Panc1 (cell line): ENCODE data around the gene PPP1R8. TPM values are rescaled to one million over a fixed set of nuclear protein-coding genes. Genes with fewer than 3 reads are reported as not detected.

ENCODE experiments used
- ATAC-seq: fragments of 200-7000 bp; cut with Tn5 transposase; 2 replicates; pipeline ENCODE4 v1.9.1; 2020; ENCODE audit warnings: mild to moderate bottlenecking, moderate library complexity
- BruUV-seq: library from RNA; stranded (reverse); fragments of 400-500 nt; replicated peaks from 2 replicates; lab custom pipeline; 2021; lab: Mats Ljungman, UMichigan
- CTCF ChIA-PET: fragments of 300-600 bp; sonication (Branson Sonifier 250); formaldehyde crosslinking; loops from one replicate; lab custom pipeline; 2022; ENCODE audit warnings: antibody characterized with exemption; lab: Charles Lee
- POLR2A ChIA-PET: fragments of 300-600 bp; sonication (Branson Sonifier 250); formaldehyde crosslinking; loops from one replicate; lab custom pipeline; 2022; ENCODE audit warnings: antibody characterized with exemption; lab: Charles Lee
- DNase-seq: peaks from one replicate; pipeline ENCODE4 v3.0.0-alpha.2; 2010; ENCODE audit warnings: low read depth, low spot score
- H3K27ac ChIP-seq: 2 replicates; pipeline ENCODE4 v1.5.1; 2011; ENCODE audit warnings: mild to moderate bottlenecking, low read length, inconsistent platforms
- H3K27me3 ChIP-seq: fragments of 200-500 bp; sonication (Bioruptor generic); 2 replicates; pipeline ENCODE4 v1.6.0; 2014; ENCODE audit warnings: low read length, inconsistent platforms; ENCODE audit not compliant: control insufficient read depth, insufficient read depth
- H3K36me3 ChIP-seq: fragments of 200-500 bp; sonication (Bioruptor generic); 2 replicates; pipeline ENCODE4 v1.5.1; 2014; ENCODE audit warnings: inconsistent platforms, mild to moderate bottlenecking, low read length, moderate library complexity; ENCODE audit not compliant: control insufficient read depth, insufficient read depth
- H3K4me1 ChIP-seq: 2 replicates; pipeline ENCODE4 v1.5.1; 2011; ENCODE audit warnings: inconsistent platforms, mild to moderate bottlenecking, low read length, moderate library complexity; ENCODE audit not compliant: control insufficient read depth, insufficient read depth
- H3K4me3 ChIP-seq, 2 experiments: 2 replicates each; pipeline ENCODE4 v1.5.1; 2011 to 2012; ENCODE audit warnings: low read depth in 2 of 2, low read length in 2 of 2, mild to moderate bottlenecking in 2 of 2, inconsistent platforms in 1 of 2, moderate library complexity in 1 of 2
- H3K9me3 ChIP-seq: fragments of 200-500 bp; sonication (Bioruptor generic); 2 replicates; pipeline ENCODE4 v1.5.1; 2014; ENCODE audit warnings: low read depth, mild to moderate bottlenecking, inconsistent platforms, low read length, moderate library complexity; ENCODE audit not compliant: control insufficient read depth, insufficient read depth
- CTCF ChIP-seq: fragments of 450-650 bp; IDR thresholded peaks from 2 replicates; pipeline ENCODE4 v1.5.1; 2017; ENCODE audit warnings: mild to moderate bottlenecking
- POLR2AphosphoS5 ChIP-seq: IDR thresholded peaks from 2 replicates; pipeline ENCODE4 v1.6.1; 2012; ENCODE audit warnings: mild to moderate bottlenecking, low read depth, low read length, moderate library complexity
- SIN3A ChIP-seq: IDR thresholded peaks from 2 replicates; pipeline ENCODE4 v1.6.1; 2012; ENCODE audit warnings: low read depth, mild to moderate bottlenecking, low read length, moderate library complexity, borderline replicate concordance; ENCODE audit not compliant: insufficient read depth
- TCF7L2 ChIP-seq: IDR thresholded peaks from 2 replicates; pipeline ENCODE4 v1.6.1; 2011; ENCODE audit warnings: mild to moderate bottlenecking, low read depth, low read length, inconsistent platforms
- in situ Hi-C: cut with HindIII; loops from 2 replicates; pipeline ENCODE4 v1.10.0; 2016; ENCODE audit warnings: low sequenced_read_pairs, low pct_unique_long_range_greater_than_20kb
- intact Hi-C: fragments of 100-400 bp; cut with micrococcal nuclease; formaldehyde crosslinking; loops from one replicate; pipeline ENCODE4 v1.10.0; 2022; ENCODE audit not compliant: unreplicated experiment
- total RNA-seq: library from RNA; stranded (reverse); gene quantifications from one replicate; pipeline ENCODE4 v1.2.1, GENCODE V29; 2021; ENCODE audit not compliant: unreplicated experiment
- TF ChIP-seq, protein P1 (sequence below), 2 experiments: IDR thresholded peaks; 2 replicates each; pipeline ENCODE4 v1.6.1; 2011 to 2012; ENCODE audit warnings: low read depth in 2 of 2, control low read depth in 1 of 2, low read length in 1 of 2, mild to moderate bottlenecking in 1 of 2, moderate library complexity in 1 of 2; ENCODE audit not compliant: insufficient read depth in 1 of 2

PPP1R8 gene
- total RNA-seq, 1 experiment from 2014 or later = 59.7 TPM

DNA sequence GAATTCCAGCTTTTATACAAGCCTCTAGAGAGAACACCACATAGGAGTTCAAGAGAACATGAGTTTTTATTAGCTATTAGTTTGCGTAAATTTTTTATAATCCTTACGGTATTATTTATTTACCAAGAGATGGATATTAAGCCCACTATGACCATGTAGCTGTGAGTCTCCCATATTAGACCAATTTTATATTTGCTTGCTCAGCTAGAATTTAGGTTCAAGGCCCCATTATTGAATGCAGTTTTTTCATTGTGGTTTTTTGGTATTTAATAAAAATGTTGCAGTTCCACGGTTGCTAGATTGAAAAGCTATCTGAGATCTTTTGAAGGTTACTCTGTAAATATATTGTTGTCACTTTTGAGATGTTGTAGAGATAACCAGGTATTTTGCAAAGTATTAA is 2.9 kb downstream of the PPP1R8 start:
- intact Hi-C loops = no loop called here
- ChIA-PET CTCF (no interaction called here), POLR2A (no interaction called here)
- no peaks in the 10 kb centered on the region for H3K27me3 ChIP-seq
- ATAC-seq (no peak), DNase-seq (no peak)
- TF ChIP-seq TCF7L2 (no peak), POLR2AphosphoS5 (no peak), CTCF (no peak), SIN3A (no peak)
- TF ChIP-seq, protein P1, sequence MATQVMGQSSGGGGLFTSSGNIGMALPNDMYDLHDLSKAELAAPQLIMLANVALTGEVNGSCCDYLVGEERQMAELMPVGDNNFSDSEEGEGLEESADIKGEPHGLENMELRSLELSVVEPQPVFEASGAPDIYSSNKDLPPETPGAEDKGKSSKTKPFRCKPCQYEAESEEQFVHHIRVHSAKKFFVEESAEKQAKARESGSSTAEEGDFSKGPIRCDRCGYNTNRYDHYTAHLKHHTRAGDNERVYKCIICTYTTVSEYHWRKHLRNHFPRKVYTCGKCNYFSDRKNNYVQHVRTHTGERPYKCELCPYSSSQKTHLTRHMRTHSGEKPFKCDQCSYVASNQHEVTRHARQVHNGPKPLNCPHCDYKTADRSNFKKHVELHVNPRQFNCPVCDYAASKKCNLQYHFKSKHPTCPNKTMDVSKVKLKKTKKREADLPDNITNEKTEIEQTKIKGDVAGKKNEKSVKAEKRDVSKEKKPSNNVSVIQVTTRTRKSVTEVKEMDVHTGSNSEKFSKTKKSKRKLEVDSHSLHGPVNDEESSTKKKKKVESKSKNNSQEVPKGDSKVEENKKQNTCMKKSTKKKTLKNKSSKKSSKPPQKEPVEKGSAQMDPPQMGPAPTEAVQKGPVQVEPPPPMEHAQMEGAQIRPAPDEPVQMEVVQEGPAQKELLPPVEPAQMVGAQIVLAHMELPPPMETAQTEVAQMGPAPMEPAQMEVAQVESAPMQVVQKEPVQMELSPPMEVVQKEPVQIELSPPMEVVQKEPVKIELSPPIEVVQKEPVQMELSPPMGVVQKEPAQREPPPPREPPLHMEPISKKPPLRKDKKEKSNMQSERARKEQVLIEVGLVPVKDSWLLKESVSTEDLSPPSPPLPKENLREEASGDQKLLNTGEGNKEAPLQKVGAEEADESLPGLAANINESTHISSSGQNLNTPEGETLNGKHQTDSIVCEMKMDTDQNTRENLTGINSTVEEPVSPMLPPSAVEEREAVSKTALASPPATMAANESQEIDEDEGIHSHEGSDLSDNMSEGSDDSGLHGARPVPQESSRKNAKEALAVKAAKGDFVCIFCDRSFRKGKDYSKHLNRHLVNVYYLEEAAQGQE (IDR thresholded peaks at IDR 0.05; ENCODE audit: insufficient read depth in 1 of 2, low read depth in 2 of 2, low read length in 1 of 2) = no peak
- in situ Hi-C loops = no loop called here
- H3K36me3 ChIP-seq = peaks cover 23% of the 10 kb centered on the region
- H3K27ac ChIP-seq = no peak overlapping the region
- H3K4me3 ChIP-seq = no peak overlapping the region
- H3K9me3 ChIP-seq = no peaks in the 10 kb centered on the region
- peaks cover 13% of the 10 kb centered on the region; the same call in 1 of the 2 replicates for H3K4me1 ChIP-seq
- no TSS peak for BruUV-seq

DNA sequence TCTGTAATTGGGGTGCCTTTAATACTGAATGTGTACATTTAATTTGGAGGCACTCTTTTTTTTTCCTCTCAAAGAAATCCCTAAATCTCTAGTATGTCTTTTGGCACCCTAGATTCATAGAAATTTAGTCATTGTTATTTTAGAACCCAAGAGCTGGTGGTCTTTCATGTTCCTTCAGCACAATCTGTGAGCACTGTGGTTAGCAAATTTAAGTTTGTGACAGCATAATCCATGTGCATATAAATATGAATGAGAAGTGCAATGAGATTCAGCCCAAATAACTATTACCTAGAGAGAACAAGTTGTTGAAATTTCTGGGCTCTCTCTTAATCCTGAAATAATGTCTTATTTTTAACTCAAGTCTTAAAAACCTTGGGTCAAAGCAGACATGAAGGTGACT is 4.5 kb downstream of the PPP1R8 start:
- in situ Hi-C loops = no loop called here
- POLR2A ChIA-PET = no interaction called here
- Histone ChIP-seq H3K36me3 (peaks cover 29% of the 10 kb centered on the region), H3K4me1 (peaks cover 13% of the 10 kb centered on the region; the same call in 1 of the 2 replicates), H3K27me3 (no peaks in the 10 kb centered on the region), H3K4me3 (no peak overlapping the region), H3K27ac (no peak overlapping the region), H3K9me3 (no peaks in the 10 kb centered on the region)
- TF ChIP-seq SIN3A = no peak
- no peak for TF ChIP-seq POLR2AphosphoS5
- TF ChIP-seq, protein P1 (IDR thresholded peaks at IDR 0.05; ENCODE audit: insufficient read depth in 1 of 2, low read depth in 2 of 2, low read length in 1 of 2) = no peak
- no peak for TF ChIP-seq CTCF
- no peak for TF ChIP-seq TCF7L2
- intact Hi-C loops = no loop called here
- ATAC-seq (no peak), DNase-seq (no peak)
- CTCF ChIA-PET = interaction anchor here (0.5 kb wide), 1 partner anchor 125 kb away, joined by 4 read pairs; no protein-coding TSS in a partner anchor
- no TSS peak for BruUV-seq
